Subcutaneous abdominal adipose tissue (tissue), 5 donors: Measurements from ENCODE around the gene ZCCHC4.

Source experiments
- H3K27ac ChIP-seq: one replicate; pipeline ENCODE4 v1.7.0; 2013; ENCODE audit warnings: low read depth, mild to moderate bottlenecking, inconsistent platforms, low read length, moderate library complexity
- H3K27me3 ChIP-seq, 5 donors: one replicate each; pipeline ENCODE4 v1.7.0; 2013; ENCODE audit warnings: low read length in 5 of 5, inconsistent platforms in 1 of 5; ENCODE audit not compliant: control insufficient read depth in 5 of 5, insufficient read depth in 4 of 5
- H3K36me3 ChIP-seq, 5 donors: one replicate each; pipeline ENCODE4 v1.7.0; 2013; ENCODE audit warnings: low read length in 5 of 5; ENCODE audit not compliant: control insufficient read depth in 5 of 5, insufficient read depth in 5 of 5
- H3K4me1 ChIP-seq, 5 donors: one replicate each; pipeline ENCODE4 v1.7.0; 2013; ENCODE audit warnings: low read length in 5 of 5, mild to moderate bottlenecking in 3 of 5, moderate library complexity in 1 of 5; ENCODE audit not compliant: control insufficient read depth in 5 of 5, insufficient read depth in 5 of 5
- H3K4me3 ChIP-seq, 5 donors: one replicate each; pipeline ENCODE4 v1.7.0; 2013; ENCODE audit warnings: low read length in 5 of 5, low read depth in 1 of 5
- H3K9ac ChIP-seq, 5 donors: one replicate each; pipeline ENCODE4 v1.7.0; 2013; ENCODE audit warnings: low read length in 5 of 5, mild to moderate bottlenecking in 4 of 5, moderate library complexity in 3 of 5
- H3K9me3 ChIP-seq, 5 donors: one replicate each; pipeline ENCODE4 v1.7.0; 2013; ENCODE audit warnings: low read length in 5 of 5; ENCODE audit not compliant: control insufficient read depth in 5 of 5
- donor health status: healthy.
- donor health status: healthy.
- donor health status: healthy.
- donor health status: healthy.
- donor health status: healthy.

ZCCHC4 gene, protein sequence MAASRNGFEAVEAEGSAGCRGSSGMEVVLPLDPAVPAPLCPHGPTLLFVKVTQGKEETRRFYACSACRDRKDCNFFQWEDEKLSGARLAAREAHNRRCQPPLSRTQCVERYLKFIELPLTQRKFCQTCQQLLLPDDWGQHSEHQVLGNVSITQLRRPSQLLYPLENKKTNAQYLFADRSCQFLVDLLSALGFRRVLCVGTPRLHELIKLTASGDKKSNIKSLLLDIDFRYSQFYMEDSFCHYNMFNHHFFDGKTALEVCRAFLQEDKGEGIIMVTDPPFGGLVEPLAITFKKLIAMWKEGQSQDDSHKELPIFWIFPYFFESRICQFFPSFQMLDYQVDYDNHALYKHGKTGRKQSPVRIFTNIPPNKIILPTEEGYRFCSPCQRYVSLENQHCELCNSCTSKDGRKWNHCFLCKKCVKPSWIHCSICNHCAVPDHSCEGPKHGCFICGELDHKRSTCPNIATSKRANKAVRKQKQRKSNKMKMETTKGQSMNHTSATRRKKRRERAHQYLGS

DNA sequence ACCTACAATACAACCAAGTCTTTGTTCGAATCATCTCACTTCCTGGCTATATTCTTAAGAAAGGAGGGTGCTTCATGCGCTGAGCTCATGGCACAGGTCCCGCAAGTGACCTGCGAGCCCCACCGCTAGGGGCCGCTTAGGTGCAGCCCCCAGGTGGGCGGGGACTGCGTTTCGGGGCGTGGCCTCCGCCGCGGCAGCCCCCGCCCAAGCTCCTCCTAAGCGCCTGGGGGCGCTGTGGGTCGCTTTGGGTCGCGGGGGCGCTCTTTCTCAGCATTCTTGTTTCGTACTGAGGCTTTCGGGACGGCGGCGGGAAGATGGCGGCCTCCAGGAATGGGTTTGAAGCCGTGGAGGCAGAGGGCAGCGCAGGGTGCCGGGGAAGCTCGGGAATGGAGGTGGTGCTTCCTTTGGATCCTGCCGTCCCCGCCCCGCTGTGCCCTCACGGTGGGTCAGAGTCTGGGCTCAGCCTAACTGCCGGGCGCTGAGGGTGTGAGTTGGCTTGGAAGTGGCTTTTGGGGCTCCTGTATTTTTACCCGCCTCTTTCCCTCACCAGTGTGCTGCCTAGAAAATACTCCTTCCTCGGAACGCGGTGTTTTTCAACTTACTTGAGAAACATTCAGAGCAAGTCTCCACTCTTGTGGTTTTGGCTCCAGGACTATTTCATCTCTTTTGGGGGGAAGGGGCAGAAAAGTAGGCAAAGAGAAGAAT lies at the start of gene ZCCHC4:
ZCCHC4 (plus strand) TSS at position 279 of the 705 bp plus-strand sequence; CDS start at position 315, 36 bp downstream.
- peaks cover 0 to 14% (median 14%) of the 10 kb centered on the region in 5 donors for H3K4me1 ChIP-seq
- H3K9ac ChIP-seq: peak within 1 kb of the TSS; percentile 39 to 94 (median 89)
- no peaks in the 10 kb centered on the region for H3K9me3 ChIP-seq
- peaks cover 6 to 13% (median 11%) of the 10 kb centered on the region in 5 donors for H3K36me3 ChIP-seq
- H3K27me3 ChIP-seq: no peaks in the 10 kb centered on the region
- peak within 1 kb of the TSS; percentile 74 for H3K27ac ChIP-seq
- H3K4me3 ChIP-seq: peak within 1 kb of the TSS; percentile 74 to 93 (median 93)

- Histone ChIP-seq H3K4me3 (no peak overlapping the region), H3K9ac (no peak overlapping the region), H3K4me1 (no peaks in the 10 kb centered on the region), H3K27ac (no peak overlapping the region), H3K27me3 (no peaks in the 10 kb centered on the region), H3K9me3 (no peaks in the 10 kb centered on the region), H3K36me3 (peaks cover 4 to 16% (median 11%) of the 10 kb centered on the region in 5 donors)
Observed at GRCh38 chr4:25271866-25272265, 40.7 kb upstream of the ZCCHC4 start.

DNA sequence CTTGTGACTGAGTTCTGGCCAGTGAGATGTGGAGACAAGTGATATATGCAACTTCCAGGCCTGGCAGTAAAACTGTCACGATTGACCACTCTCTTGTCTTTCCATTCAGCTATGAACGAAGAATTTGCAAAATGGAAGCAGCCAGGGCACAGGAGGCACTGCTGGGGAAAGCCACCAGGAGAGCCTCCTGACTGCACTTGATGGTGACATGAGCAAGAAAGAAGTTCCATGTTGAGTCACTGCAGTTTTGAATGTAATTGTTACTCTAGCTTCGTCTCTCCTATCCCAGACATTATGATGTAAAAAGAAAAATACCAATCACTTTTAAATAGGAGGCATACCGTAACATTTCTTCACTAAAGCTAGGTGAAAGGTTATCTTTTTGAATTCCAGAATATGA lies 32.4 kb upstream of the ZCCHC4 start:
- Histone ChIP-seq H3K36me3 (peaks cover 3 to 29% (median 5%) of the 10 kb centered on the region in 5 donors), H3K4me1 (no peaks in the 10 kb centered on the region), H3K9ac (no peak overlapping the region), H3K4me3 (no peak overlapping the region), H3K27ac (no peak overlapping the region), H3K27me3 (no peaks in the 10 kb centered on the region), H3K9me3 (no peaks in the 10 kb centered on the region)

DNA sequence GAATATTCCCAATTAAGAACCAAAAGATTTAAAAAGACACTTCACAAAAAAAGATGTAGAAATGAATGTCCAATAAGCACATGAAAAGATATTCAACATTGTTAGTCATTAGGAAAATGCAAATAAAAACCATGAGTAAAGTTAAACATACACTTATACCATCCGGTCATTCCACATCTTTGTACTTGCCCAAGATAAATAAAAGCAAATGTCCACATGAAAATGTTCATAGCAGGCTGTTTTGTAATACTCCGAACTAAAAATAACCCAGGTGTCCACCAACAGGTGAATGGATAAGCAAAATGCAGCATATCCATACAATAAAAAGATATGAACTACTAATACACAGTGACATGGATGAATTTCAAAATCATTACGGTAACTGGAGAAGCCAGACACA lies 28.6 kb upstream of the ZCCHC4 start:
- H3K9me3 ChIP-seq: no peaks in the 10 kb centered on the region
- H3K27ac ChIP-seq: no peak overlapping the region
- no peaks in the 10 kb centered on the region for H3K27me3 ChIP-seq
- no peak overlapping the region for H3K4me3 ChIP-seq
- H3K9ac ChIP-seq: no peak overlapping the region
- no peaks in the 10 kb centered on the region for H3K4me1 ChIP-seq
- peaks cover 0 to 17% (median 3%) of the 10 kb centered on the region in 5 donors for H3K36me3 ChIP-seq

GRCh38 chr4:25284466-25284865 lies 28.1 kb upstream of the ZCCHC4 start:
- Histone ChIP-seq H3K4me1 (no peaks in the 10 kb centered on the region), H3K9me3 (no peaks in the 10 kb centered on the region), H3K27me3 (no peaks in the 10 kb centered on the region), H3K4me3 (no peak overlapping the region), H3K9ac (no peak overlapping the region), H3K27ac (no peak overlapping the region), H3K36me3 (peaks cover 0 to 17% (median 3%) of the 10 kb centered on the region in 5 donors)

DNA sequence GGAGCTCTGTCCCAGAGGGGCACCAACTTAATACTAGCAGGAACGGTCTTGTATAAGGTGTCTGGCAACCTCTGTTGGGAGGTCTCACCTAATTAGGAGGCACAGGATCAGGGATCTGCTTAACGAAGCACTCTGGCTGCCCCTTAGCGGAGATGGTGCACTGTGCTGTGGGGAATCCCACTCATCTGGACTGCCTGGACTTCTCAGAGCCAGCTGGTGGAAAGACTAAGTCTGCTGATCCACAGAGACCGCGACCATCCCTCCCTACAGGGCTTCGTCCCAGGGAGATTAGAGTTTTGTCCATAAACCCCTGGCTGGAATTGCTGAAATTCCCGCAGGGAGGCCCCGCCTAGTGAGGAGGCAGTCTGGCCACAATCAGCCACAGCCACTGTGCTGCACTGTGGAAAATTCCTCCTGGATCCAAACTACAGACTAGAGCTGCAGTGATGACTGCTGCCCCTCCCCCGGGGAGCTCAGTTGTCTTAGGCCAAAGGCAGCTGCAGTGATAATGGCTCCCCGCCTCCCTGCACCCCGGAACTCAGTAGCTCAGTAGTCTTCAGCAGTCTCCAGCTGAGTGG lies 22.0 kb upstream of the ZCCHC4 start:
- Histone ChIP-seq H3K36me3 (no peaks in the 10 kb centered on the region), H3K27me3 (no peaks in the 10 kb centered on the region), H3K4me1 (no peaks in the 10 kb centered on the region), H3K27ac (no peak overlapping the region), H3K9me3 (no peaks in the 10 kb centered on the region), H3K9ac (no peak overlapping the region), H3K4me3 (no peak overlapping the region)

DNA sequence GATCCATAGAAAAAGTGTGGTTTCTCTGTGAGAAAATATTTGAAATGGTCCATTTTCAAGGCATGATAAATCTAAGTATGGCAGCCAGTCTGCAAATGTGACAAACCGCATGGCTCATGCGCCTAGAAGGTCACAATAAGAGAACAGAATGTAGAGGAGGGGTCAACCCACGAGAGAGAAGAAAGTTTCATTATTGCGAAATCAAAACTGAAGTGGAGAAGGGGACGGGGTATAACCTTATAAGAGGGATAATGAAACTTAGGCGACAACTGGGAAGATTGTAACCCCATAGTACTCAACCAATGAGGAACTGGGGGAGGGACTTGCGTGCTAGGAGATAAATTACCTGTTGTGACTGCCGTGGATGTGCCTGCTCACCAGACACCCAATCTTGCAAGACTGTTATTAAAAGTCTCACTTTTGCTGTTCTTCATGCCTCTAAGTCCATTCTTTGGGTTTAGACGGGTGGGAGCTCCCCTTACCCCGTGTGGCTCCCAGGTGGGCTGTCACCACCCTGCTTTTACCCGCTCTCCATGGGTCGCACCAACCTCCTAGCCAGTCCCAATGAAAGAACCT lies 21.3 kb upstream of the ZCCHC4 start:
- Histone ChIP-seq H3K4me3 (no peak overlapping the region), H3K9ac (no peak overlapping the region), H3K9me3 (no peaks in the 10 kb centered on the region), H3K4me1 (no peaks in the 10 kb centered on the region), H3K27me3 (no peaks in the 10 kb centered on the region), H3K36me3 (no peaks in the 10 kb centered on the region), H3K27ac (no peak overlapping the region)

GRCh38 chr4:25297528-25298242 lies 14.9 kb upstream of the ZCCHC4 start:
- H3K36me3 ChIP-seq: no peaks in the 10 kb centered on the region
- no peak overlapping the region for H3K9ac ChIP-seq
- H3K4me1 ChIP-seq: no peaks in the 10 kb centered on the region
- no peaks in the 10 kb centered on the region for H3K9me3 ChIP-seq
- H3K4me3 ChIP-seq: no peak overlapping the region
- no peaks in the 10 kb centered on the region for H3K27me3 ChIP-seq
- H3K27ac ChIP-seq: no peak overlapping the region

- no peaks in the 10 kb centered on the region for H3K9me3 ChIP-seq
- H3K4me3 ChIP-seq: no peak overlapping the region
- H3K27ac ChIP-seq: no peak overlapping the region
- H3K36me3 ChIP-seq: no peaks in the 10 kb centered on the region
- H3K9ac ChIP-seq: no peak overlapping the region
- H3K4me1 ChIP-seq: no peaks in the 10 kb centered on the region
- no peaks in the 10 kb centered on the region for H3K27me3 ChIP-seq
Observed at GRCh38 chr4:25299476-25300203, 12.9 kb upstream of the ZCCHC4 start.
